ENCODE results near the gene DAPK2.

Gene DAPK2

DNA sequence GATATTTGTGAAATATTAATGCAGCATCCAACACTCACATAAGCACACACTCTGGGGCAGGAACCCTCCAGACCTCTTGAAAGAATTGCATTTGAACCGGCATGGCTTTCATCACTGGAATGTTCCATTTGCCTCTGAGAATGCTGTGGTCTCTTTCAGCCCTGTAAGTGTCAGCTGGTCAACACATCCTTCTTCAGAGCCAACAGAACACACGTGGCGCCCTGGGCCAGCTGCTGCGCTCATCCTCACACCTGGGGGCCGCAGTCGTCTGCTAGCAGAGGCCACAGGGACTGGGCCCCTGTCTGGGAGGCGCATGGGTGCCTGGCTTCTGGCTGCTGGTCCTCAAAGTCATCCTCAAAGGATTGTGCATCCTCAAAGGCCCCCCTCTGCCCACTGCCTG lies 141.2 kb downstream of the DAPK2 start:
- H3K4me2 ChIP-seq (ENCODE audit: low read depth, low read length, poor library complexity, severe bottlenecking) = peak overlapping the region; percentile 62
- no peaks in the 10 kb centered on the region for H3K27me3 ChIP-seq (ENCODE audit: insufficient read depth, low read length, poor library complexity, severe bottlenecking)
- peak overlapping the region; percentile 43 for H3K9ac ChIP-seq (ENCODE audit: low read depth, low read length, poor library complexity, severe bottlenecking)

DNA sequence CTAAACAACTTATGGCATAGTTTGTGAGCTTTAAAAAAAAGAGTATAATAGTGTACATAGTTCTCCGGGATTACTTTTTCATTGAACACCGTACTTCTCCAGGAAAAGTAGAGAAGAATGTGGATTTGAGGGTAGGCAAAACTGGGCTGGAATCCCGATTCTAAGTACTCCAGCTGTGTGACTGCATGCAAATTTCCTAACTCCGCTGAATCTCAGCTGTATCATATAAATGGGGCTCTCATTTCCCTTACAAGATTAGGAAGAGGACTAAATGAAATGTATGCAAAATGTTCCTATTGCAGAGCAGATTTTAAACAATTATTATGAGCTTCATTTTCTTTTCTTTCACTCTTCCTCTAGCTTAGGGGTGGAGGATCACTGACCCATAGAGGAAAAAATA lies 142.2 kb downstream of the DAPK2 start:
- Histone ChIP-seq H3K9me2 (replicated peaks; ENCODE audit: low read depth, low read length) (no peaks in the 10 kb centered on the region), H3K9ac (ENCODE audit: low read depth, low read length, poor library complexity, severe bottlenecking) (no peak overlapping the region), H3K27me3 (ENCODE audit: insufficient read depth, low read length, poor library complexity, severe bottlenecking) (no peaks in the 10 kb centered on the region), H3K4me3 (ENCODE audit: low read length, poor library complexity, severe bottlenecking) (no peak overlapping the region), H3K9me3 (ENCODE audit: insufficient read depth, low read depth, low read length) (no peaks in the 10 kb centered on the region), H2AFZ (ENCODE audit: low read length) (no peak overlapping the region; the same call in 1 of the 2 replicates), H3K4me2 (ENCODE audit: low read depth, low read length, poor library complexity, severe bottlenecking) (no peak overlapping the region), H3K36me3 (ENCODE audit: insufficient read depth, low read length) (no peaks in the 10 kb centered on the region), H3F3A (ENCODE audit: low read depth) (no peaks in the 10 kb centered on the region), H3K79me2 (ENCODE audit: insufficient read depth, low read length) (no peaks in the 10 kb centered on the region), H4K20me1 (ENCODE audit: insufficient read depth, low read length, poor library complexity, severe bottlenecking) (no peaks in the 10 kb centered on the region), H3K4me1 (ENCODE audit: insufficient read depth, low read length, poor library complexity, severe bottlenecking) (peaks cover 43% of the 10 kb centered on the region)
- TF ChIP-seq EZH2phosphoT487 (IDR thresholded peaks at IDR 0.05; ENCODE audit: borderline replicate concordance) = no peak
- TF ChIP-seq, protein P1, sequence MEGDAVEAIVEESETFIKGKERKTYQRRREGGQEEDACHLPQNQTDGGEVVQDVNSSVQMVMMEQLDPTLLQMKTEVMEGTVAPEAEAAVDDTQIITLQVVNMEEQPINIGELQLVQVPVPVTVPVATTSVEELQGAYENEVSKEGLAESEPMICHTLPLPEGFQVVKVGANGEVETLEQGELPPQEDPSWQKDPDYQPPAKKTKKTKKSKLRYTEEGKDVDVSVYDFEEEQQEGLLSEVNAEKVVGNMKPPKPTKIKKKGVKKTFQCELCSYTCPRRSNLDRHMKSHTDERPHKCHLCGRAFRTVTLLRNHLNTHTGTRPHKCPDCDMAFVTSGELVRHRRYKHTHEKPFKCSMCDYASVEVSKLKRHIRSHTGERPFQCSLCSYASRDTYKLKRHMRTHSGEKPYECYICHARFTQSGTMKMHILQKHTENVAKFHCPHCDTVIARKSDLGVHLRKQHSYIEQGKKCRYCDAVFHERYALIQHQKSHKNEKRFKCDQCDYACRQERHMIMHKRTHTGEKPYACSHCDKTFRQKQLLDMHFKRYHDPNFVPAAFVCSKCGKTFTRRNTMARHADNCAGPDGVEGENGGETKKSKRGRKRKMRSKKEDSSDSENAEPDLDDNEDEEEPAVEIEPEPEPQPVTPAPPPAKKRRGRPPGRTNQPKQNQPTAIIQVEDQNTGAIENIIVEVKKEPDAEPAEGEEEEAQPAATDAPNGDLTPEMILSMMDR (conservative IDR thresholded peaks at IDR 0.05; ENCODE audit: low read length) = no peak

More for the DNA sequence above, 141.2 kb downstream of the DAPK2 start:
- Histone ChIP-seq H3K9me3 (ENCODE audit: insufficient read depth, low read depth, low read length) (no peaks in the 10 kb centered on the region), H3K36me3 (ENCODE audit: insufficient read depth, low read length) (no peaks in the 10 kb centered on the region), H3F3A (ENCODE audit: low read depth) (no peaks in the 10 kb centered on the region), H3K79me2 (ENCODE audit: insufficient read depth, low read length) (no peaks in the 10 kb centered on the region), H4K20me1 (ENCODE audit: insufficient read depth, low read length, poor library complexity, severe bottlenecking) (no peaks in the 10 kb centered on the region), H3K4me3 (ENCODE audit: low read length, poor library complexity, severe bottlenecking) (no peak overlapping the region), H3K4me1 (ENCODE audit: insufficient read depth, low read length, poor library complexity, severe bottlenecking) (peaks cover 41% of the 10 kb centered on the region), H3K9me2 (replicated peaks; ENCODE audit: low read depth, low read length) (no peaks in the 10 kb centered on the region), H2AFZ (ENCODE audit: low read length) (peak overlapping the region; percentile 53)
- TF ChIP-seq EZH2phosphoT487 (IDR thresholded peaks at IDR 0.05; ENCODE audit: borderline replicate concordance) = no peak
- TF ChIP-seq, protein P1 (conservative IDR thresholded peaks at IDR 0.05; ENCODE audit: low read length) = no peak

DNA sequence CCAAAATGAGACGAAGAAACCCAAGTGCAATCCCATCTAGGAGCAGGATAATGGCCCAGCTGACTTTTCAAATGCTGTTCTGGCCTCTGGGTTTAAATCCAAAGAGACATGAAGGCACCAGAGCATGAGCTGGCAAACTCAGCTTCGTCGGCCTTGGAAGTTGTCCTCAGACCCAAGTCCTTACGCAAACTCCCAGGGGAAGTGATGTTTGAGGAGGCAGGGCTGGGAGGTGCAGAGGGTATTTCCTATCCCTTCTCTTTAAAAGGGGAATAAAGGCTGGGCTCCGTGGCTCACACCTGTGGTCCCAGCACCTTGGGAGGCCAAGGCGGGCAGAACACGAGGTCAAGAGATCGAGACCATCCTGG lies 143.6 kb downstream of the DAPK2 start:
- no peak overlapping the region for H3K4me3 ChIP-seq (ENCODE audit: low read length, poor library complexity, severe bottlenecking)

More for the DNA sequence above, 143.6 kb downstream of the DAPK2 start:
- no peaks in the 10 kb centered on the region for H3K9me2 ChIP-seq (replicated peaks; ENCODE audit: low read depth, low read length)
- no peaks in the 10 kb centered on the region for H3K9me3 ChIP-seq (ENCODE audit: insufficient read depth, low read depth, low read length)
- H3F3A ChIP-seq (ENCODE audit: low read depth) = no peaks in the 10 kb centered on the region
- no peaks in the 10 kb centered on the region for H3K36me3 ChIP-seq (ENCODE audit: insufficient read depth, low read length)
- no peaks in the 10 kb centered on the region for H3K27me3 ChIP-seq (ENCODE audit: insufficient read depth, low read length, poor library complexity, severe bottlenecking)
- peaks cover 37% of the 10 kb centered on the region for H3K4me1 ChIP-seq (ENCODE audit: insufficient read depth, low read length, poor library complexity, severe bottlenecking)
- H2AFZ ChIP-seq (ENCODE audit: low read length) = no peak overlapping the region
- no peak for TF ChIP-seq EZH2phosphoT487 (IDR thresholded peaks at IDR 0.05; ENCODE audit: borderline replicate concordance)
- TF ChIP-seq, protein P1 (conservative IDR thresholded peaks at IDR 0.05; ENCODE audit: low read length) = no peak
- no peak overlapping the region for H3K4me2 ChIP-seq (ENCODE audit: low read depth, low read length, poor library complexity, severe bottlenecking)
- no peak overlapping the region for H3K9ac ChIP-seq (ENCODE audit: low read depth, low read length, poor library complexity, severe bottlenecking)
- no peaks in the 10 kb centered on the region for H3K79me2 ChIP-seq (ENCODE audit: insufficient read depth, low read length)
- no peaks in the 10 kb centered on the region for H4K20me1 ChIP-seq (ENCODE audit: insufficient read depth, low read length, poor library complexity, severe bottlenecking)

All from Loucy (cell line).